Activated T-helper 2 cell treated with anti-CD3 and anti-CD28 coated beads, Interferon-gamma antibody, Interleukin-2, Interleukin-4, amounts not matched to agents 10 μg/mL and 5 μg/mL and 100 μg/mL, durations not matched to agents 14 hours and 24 hours and 36 hours (primary cell): Measurements from ENCODE around the gene BPIFB3. TPM values are rescaled to one million over a fixed set of nuclear protein-coding genes. Genes with fewer than 3 reads are reported as not detected.
"Not testable (repeated sequence)": the region's sequence is repeated elsewhere in the genome, so short reads cannot be mapped to it uniquely, and the experiment has no call there.

Experiments
- DNase-seq: peaks from one replicate; pipeline ENCODE4 v3.0.0; 2021; ENCODE audit warnings: low spot score
- H3K27ac Mint-ChIP-seq: one replicate; pipeline ENCODE4 v1.8.0; 2021; ENCODE audit warnings: mixed read lengths
- H3K27me3 Mint-ChIP-seq: one replicate; pipeline ENCODE4 v1.8.0; 2021; ENCODE audit warnings: low read depth, mixed read lengths
- H3K36me3 Mint-ChIP-seq: one replicate; pipeline ENCODE4 v1.8.0; 2021; ENCODE audit warnings: low read depth, mixed read lengths
- H3K4me1 Mint-ChIP-seq: one replicate; pipeline ENCODE4 v1.8.0; 2021; ENCODE audit warnings: low read depth, mixed read lengths
- H3K4me3 Mint-ChIP-seq: one replicate; pipeline ENCODE4 v1.8.0; 2021; ENCODE audit warnings: low read depth, mild to moderate bottlenecking, moderate library complexity, mixed read lengths
- H3K9me3 Mint-ChIP-seq: one replicate; pipeline ENCODE4 v1.8.0; 2021; ENCODE audit warnings: mixed read lengths
- intact Hi-C: fragments of 100-400 bp; cut with micrococcal nuclease; formaldehyde crosslinking; loops from one replicate; pipeline ENCODE4 v1.15.1; 2023
- total RNA-seq: library from RNA; stranded (reverse); gene quantifications from 2 replicates; pipeline ENCODE4 v1.2.3, GENCODE V29; 2022

The BPIFB3 gene
- total RNA-seq, 1 donor from 2014 or later: not detected

- intact Hi-C loops: no loop called here
- no peaks in the 10 kb centered on the region for H3K27me3 Mint-ChIP-seq
- DNase-seq: no peak
- peaks cover 21% of the 10 kb centered on the region for H3K9me3 Mint-ChIP-seq
- no peaks in the 10 kb centered on the region for H3K4me1 Mint-ChIP-seq
- H3K4me3 Mint-ChIP-seq: no peak overlapping the region
- H3K36me3 Mint-ChIP-seq: no peaks in the 10 kb centered on the region
- H3K27ac Mint-ChIP-seq: no peak overlapping the region
Measured at GRCh38 chr20:33043731-33044181, 9.9 kb upstream of the BPIFB3 start.

DNA sequence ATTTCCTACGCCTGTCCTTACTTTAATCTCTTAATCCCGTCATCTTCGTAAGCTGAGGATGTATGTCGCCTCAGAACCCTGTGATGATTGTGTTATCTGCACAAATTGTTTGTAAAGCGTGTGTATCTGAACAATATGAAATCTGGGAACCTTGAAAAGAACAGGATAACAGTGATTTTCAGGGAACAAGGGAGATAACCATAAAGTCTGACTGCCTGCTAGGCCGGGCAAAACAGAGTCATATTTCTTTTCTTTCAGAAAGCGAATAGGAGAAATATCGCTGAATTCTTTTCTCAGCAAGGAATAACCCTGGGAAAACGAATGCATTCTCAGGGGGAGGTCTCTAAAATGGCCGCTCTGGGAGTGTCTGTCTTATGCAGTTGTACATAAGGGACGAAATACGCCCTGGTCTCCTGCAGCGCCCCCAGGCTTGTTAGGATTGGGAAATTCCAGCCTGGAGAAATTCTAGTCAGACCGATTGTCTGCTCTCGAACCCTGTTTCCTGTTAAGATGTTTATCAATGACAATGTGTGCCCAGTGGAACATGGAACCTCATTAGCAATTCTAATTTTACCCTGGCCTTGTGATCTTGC lies 8.5 kb upstream of the BPIFB3 start:
- H3K27ac Mint-ChIP-seq, intact Hi-C loops, DNase-seq, H3K4me1 Mint-ChIP-seq, H3K4me3 Mint-ChIP-seq, H3K27me3 Mint-ChIP-seq, H3K36me3 Mint-ChIP-seq: not testable (repeated sequence)
- H3K9me3 Mint-ChIP-seq: peaks cover 21% of the 10 kb centered on the region

- Mint-ChIP-seq H3K27ac (no peak overlapping the region), H3K9me3 (peaks cover 21% of the 10 kb centered on the region)
- intact Hi-C loops: no loop called here
Measured at GRCh38 chr20:33046412-33046811, 7.3 kb upstream of the BPIFB3 start.

GRCh38 chr20:33051333-33051732 lies 2.4 kb upstream of the BPIFB3 start:
- H3K27ac Mint-ChIP-seq: no peak overlapping the region
- no peaks in the 10 kb centered on the region for H3K4me1 Mint-ChIP-seq
- peaks cover 3% of the 10 kb centered on the region for H3K9me3 Mint-ChIP-seq
- no peaks in the 10 kb centered on the region for H3K36me3 Mint-ChIP-seq
- DNase-seq: no peak
- no peaks in the 10 kb centered on the region for H3K27me3 Mint-ChIP-seq
- intact Hi-C loops: no loop called here
- no peak overlapping the region for H3K4me3 Mint-ChIP-seq

More at GRCh38 chr20:33046412-33046811, 7.3 kb upstream of the BPIFB3 start:
- no peaks in the 10 kb centered on the region for H3K27me3 Mint-ChIP-seq
- H3K4me3 Mint-ChIP-seq: no peak overlapping the region
- H3K4me1 Mint-ChIP-seq: no peaks in the 10 kb centered on the region
- H3K36me3 Mint-ChIP-seq: no peaks in the 10 kb centered on the region
- no peak for DNase-seq

DNA sequence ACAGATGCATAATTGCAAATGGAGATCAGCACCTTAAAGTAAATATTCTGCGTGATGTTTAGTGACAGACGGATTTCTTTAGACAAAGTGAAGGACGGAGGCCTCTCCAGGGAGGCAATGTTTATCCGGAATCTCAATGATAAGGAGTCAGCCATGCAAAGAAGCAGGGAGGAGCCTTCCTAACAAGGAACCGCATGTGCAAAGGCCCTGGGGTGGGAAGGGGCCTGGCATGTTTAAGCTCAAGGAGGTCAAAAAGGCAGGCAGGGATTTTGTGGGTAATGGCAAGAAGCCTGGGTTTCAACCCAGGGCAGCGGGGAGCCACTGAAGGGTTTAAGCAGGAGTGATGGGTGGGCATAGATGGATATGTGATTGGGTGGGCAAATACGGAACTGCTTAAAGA lies 678 bp downstream of the BPIFB3 start:
- Mint-ChIP-seq H3K4me3 (no peak overlapping the region), H3K27ac (no peak overlapping the region), H3K9me3 (no peaks in the 10 kb centered on the region), H3K27me3 (no peaks in the 10 kb centered on the region), H3K36me3 (no peaks in the 10 kb centered on the region), H3K4me1 (no peaks in the 10 kb centered on the region)
- DNase-seq: no peak
- intact Hi-C loops: no loop called here

- DNase-seq: no peak
- intact Hi-C loops: no loop called here
- Mint-ChIP-seq H3K27me3 (no peaks in the 10 kb centered on the region), H3K4me3 (no peak overlapping the region), H3K4me1 (no peaks in the 10 kb centered on the region), H3K27ac (no peak overlapping the region), H3K36me3 (no peaks in the 10 kb centered on the region), H3K9me3 (no peaks in the 10 kb centered on the region)
Measured at GRCh38 chr20:33054791-33055190, 1.1 kb downstream of the BPIFB3 start.

- no peaks in the 10 kb centered on the region for H3K36me3 Mint-ChIP-seq
- no peak overlapping the region for H3K4me3 Mint-ChIP-seq
- no peaks in the 10 kb centered on the region for H3K4me1 Mint-ChIP-seq
- intact Hi-C loops: no loop called here
- no peak overlapping the region for H3K27ac Mint-ChIP-seq
- DNase-seq: no peak
- H3K9me3 Mint-ChIP-seq: no peaks in the 10 kb centered on the region
- no peaks in the 10 kb centered on the region for H3K27me3 Mint-ChIP-seq
Measured at GRCh38 chr20:33059136-33059535, 5.4 kb downstream of the BPIFB3 start.

DNA sequence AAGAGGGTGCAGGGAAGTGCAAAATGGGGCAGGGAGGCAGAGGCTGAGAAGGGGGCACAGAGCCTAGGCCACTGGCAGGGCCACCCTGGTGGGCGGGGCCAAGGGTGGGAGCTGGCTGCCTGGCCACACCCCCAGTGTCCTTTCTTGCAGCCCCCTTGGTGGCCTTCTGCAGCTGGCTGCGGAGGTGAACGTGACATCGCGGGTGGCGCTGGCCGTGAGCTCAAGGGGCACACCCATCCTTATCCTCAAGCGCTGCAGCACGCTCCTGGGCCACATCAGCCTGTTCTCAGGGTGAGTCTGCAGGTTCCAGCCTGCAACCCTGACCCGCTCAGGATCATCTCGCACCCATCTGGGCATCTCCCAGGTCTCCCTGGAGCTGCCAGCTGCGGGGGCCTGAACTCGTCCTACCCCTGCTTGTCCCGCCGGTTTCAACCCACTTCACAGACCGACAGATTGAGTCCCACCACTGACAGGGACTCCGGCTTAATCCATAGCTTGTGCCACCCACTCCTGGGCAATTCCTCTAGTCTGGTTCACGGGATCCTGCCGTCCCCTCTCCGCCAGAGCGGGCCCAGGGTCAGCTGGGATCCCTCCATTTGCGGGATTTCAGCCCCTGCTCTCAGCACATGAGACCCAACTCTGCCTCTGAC lies 6.2 kb downstream of the BPIFB3 start:
- intact Hi-C loops: no loop called here
- no peaks in the 10 kb centered on the region for H3K36me3 Mint-ChIP-seq
- no peaks in the 10 kb centered on the region for H3K4me1 Mint-ChIP-seq

GRCh38 chr20:33061658-33062028 lies 7.9 kb downstream of the BPIFB3 start:
- intact Hi-C loops: no loop called here
- no peak for DNase-seq
- Mint-ChIP-seq H3K36me3 (no peaks in the 10 kb centered on the region), H3K4me3 (no peak overlapping the region), H3K27ac (no peak overlapping the region), H3K27me3 (no peaks in the 10 kb centered on the region), H3K9me3 (no peaks in the 10 kb centered on the region), H3K4me1 (no peaks in the 10 kb centered on the region)

More for the DNA sequence above, 6.2 kb downstream of the BPIFB3 start:
- Mint-ChIP-seq H3K4me3 (no peak overlapping the region), H3K9me3 (no peaks in the 10 kb centered on the region), H3K27me3 (no peaks in the 10 kb centered on the region), H3K27ac (no peak overlapping the region)
- DNase-seq: no peak

DNA sequence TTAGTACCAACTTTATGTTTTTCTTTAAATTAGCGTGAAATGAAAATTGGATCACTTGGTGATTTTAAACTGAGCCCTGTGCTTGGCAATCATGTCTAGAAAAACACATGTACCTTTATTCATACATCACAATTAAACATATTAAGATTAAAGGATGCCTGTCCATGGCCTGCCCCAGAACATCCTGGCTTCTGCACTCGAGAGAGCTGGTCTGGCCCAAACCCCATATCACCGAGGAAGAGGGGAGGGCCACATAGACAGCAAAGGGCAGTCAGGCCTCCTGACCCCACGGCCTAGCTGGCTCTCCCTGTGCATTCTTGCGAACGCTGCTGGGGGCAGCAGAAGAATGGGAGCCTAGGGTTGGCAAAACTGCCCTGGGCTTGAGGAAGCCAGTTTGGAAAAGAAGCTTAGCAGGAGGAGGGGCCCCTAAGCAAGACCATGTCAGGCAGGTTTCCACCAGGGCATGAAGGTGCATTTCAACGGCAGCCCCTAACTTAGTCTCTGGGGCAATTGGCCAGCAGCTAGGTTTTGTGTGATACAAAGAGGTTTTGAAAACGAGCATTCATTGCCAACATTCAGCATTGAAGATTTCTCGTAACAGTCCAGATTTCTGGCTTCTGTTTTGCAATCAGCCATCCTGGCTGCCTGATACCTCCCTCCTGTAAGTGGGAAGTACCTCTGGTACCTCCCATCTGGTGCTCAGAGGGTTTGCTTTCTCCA lies 8.6 kb downstream of the BPIFB3 start:
- intact Hi-C loops: no loop called here

DNA sequence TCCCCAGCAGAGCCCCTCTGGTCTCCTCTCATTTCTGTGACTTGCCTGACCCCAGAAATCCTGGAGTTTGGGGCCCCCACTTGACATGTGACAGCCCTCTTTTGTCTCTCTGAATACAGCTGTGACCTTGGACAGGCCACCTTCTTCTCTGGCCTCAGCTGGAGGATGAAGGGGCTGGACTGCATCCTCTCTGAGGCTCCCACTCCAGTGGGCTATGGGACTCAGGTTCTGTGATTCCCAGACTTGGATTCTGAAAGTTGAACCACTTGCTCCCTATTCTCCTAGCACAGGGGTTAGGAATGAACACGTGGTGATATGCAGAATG lies 9.1 kb downstream of the BPIFB3 start:
- no peaks in the 10 kb centered on the region for H3K27me3 Mint-ChIP-seq
- no peak overlapping the region for H3K27ac Mint-ChIP-seq
- H3K4me1 Mint-ChIP-seq: no peaks in the 10 kb centered on the region
- intact Hi-C loops: no loop called here
- no peaks in the 10 kb centered on the region for H3K9me3 Mint-ChIP-seq
- H3K36me3 Mint-ChIP-seq: no peaks in the 10 kb centered on the region
- no peak overlapping the region for H3K4me3 Mint-ChIP-seq
- DNase-seq: no peak

More for the DNA sequence above, 8.6 kb downstream of the BPIFB3 start:
- Mint-ChIP-seq H3K27ac (no peak overlapping the region), H3K4me3 (no peak overlapping the region), H3K4me1 (no peaks in the 10 kb centered on the region), H3K36me3 (no peaks in the 10 kb centered on the region), H3K9me3 (no peaks in the 10 kb centered on the region), H3K27me3 (no peaks in the 10 kb centered on the region)
- DNase-seq: no peak

GRCh38 chr20:33063271-33063670 lies 9.6 kb downstream of the BPIFB3 start:
- H3K4me1 Mint-ChIP-seq: no peaks in the 10 kb centered on the region
- no peaks in the 10 kb centered on the region for H3K27me3 Mint-ChIP-seq
- H3K36me3 Mint-ChIP-seq: no peaks in the 10 kb centered on the region
- intact Hi-C loops: no loop called here
- H3K27ac Mint-ChIP-seq: no peak overlapping the region
- no peak for DNase-seq
- no peak overlapping the region for H3K4me3 Mint-ChIP-seq
- H3K9me3 Mint-ChIP-seq: no peaks in the 10 kb centered on the region

GRCh38 chr20:33064572-33065287 lies 11.0 kb downstream of the BPIFB3 start:
- H3K27me3 Mint-ChIP-seq: no peaks in the 10 kb centered on the region
- no peak for DNase-seq
- no peaks in the 10 kb centered on the region for H3K4me1 Mint-ChIP-seq
- no peaks in the 10 kb centered on the region for H3K9me3 Mint-ChIP-seq
- intact Hi-C loops: no loop called here
- no peak overlapping the region for H3K4me3 Mint-ChIP-seq
- no peak overlapping the region for H3K27ac Mint-ChIP-seq
- no peaks in the 10 kb centered on the region for H3K36me3 Mint-ChIP-seq
